Neural progenitor cell (in vitro differentiated cells): ENCODE measurements around the gene ZNF219. TPM values are rescaled to one million over a fixed set of nuclear protein-coding genes. Genes with fewer than 3 reads are reported as not detected.

Experiments
- DNase-seq: peaks from one replicate; pipeline ENCODE4 v3.0.0-alpha.2; 2016; ENCODE audit warnings: low spot score
- H2AFZ ChIP-seq: fragments of 200-600 bp; sonication (generic); replicated peaks from 2 replicates; pipeline ENCODE4 v1.6.1; 2016; ENCODE audit warnings: antibody characterized with exemption
- H3F3A ChIP-seq: fragments of 200-600 bp; sonication (generic); 2 replicates; pipeline ENCODE4 v1.6.1; 2016; ENCODE audit warnings: antibody characterized with exemption, low read depth
- H3K27ac ChIP-seq: fragments of 200-600 bp; sonication (generic); 2 replicates; pipeline ENCODE4 v1.5.1; 2016; ENCODE audit warnings: mild to moderate bottlenecking
- H3K27me3 ChIP-seq: fragments of 200-600 bp; sonication (generic); 2 replicates; pipeline ENCODE4 v1.6.1; 2016; ENCODE audit warnings: mild to moderate bottlenecking, moderate library complexity
- H3K36me3 ChIP-seq: fragments of 200-600 bp; sonication (generic); 2 replicates; pipeline ENCODE4 v1.5.1; 2016
- H3K4me1 ChIP-seq: fragments of 200-600 bp; sonication (generic); 2 replicates; pipeline ENCODE4 v1.6.1; 2016; ENCODE audit warnings: mixed run types
- H3K4me2 ChIP-seq: fragments of 200-600 bp; sonication (generic); 2 replicates; pipeline ENCODE4 v1.6.1; 2016
- H3K4me3 ChIP-seq: fragments of 200-600 bp; sonication (generic); 2 replicates; pipeline ENCODE4 v1.5.1; 2016
- H3K79me2 ChIP-seq: fragments of 200-600 bp; sonication (generic); 2 replicates; pipeline ENCODE4 v1.6.1; 2016; ENCODE audit warnings: low read depth
- H3K9ac ChIP-seq: fragments of 200-600 bp; sonication (generic); 2 replicates; pipeline ENCODE4 v1.6.1; 2016
- H3K9me3 ChIP-seq: fragments of 200-600 bp; sonication (generic); 2 replicates; pipeline ENCODE4 v1.5.1; 2016; ENCODE audit warnings: low read depth
- H4K20me1 ChIP-seq: fragments of 200-600 bp; sonication (generic); 2 replicates; pipeline ENCODE4 v1.6.1; 2016; ENCODE audit warnings: low read depth
- H3K27ac Mint-ChIP-seq: 3 replicates; pipeline ENCODE4 v1.8.0; 2021; ENCODE audit warnings: mixed read lengths
- H3K27me3 Mint-ChIP-seq: 2 replicates; pipeline ENCODE4 v1.8.0; 2022; ENCODE audit warnings: low read depth, mild to moderate bottlenecking, inconsistent platforms, moderate library complexity, mixed read lengths; ENCODE audit not compliant: insufficient read depth
- H3K36me3 Mint-ChIP-seq: 3 replicates; pipeline ENCODE4 v1.8.0; 2021; ENCODE audit warnings: mixed read lengths
- H3K4me1 Mint-ChIP-seq: 3 replicates; pipeline ENCODE4 v1.8.0; 2021; ENCODE audit warnings: mixed read lengths
- H3K4me3 Mint-ChIP-seq: 3 replicates; pipeline ENCODE4 v1.8.0; 2021; ENCODE audit warnings: mild to moderate bottlenecking, moderate library complexity, mixed read lengths
- H3K9me3 Mint-ChIP-seq: 3 replicates; pipeline ENCODE4 v1.8.0; 2020; ENCODE audit warnings: mixed read lengths
- EZH2 ChIP-seq: fragments of 200-600 bp; sonication (generic); IDR thresholded peaks from 2 replicates; pipeline ENCODE4 v1.6.1; 2017; ENCODE audit warnings: antibody characterized with exemption, mild to moderate bottlenecking, moderate library complexity
- EZH2phosphoT487 ChIP-seq: fragments of 200-600 bp; sonication (generic); IDR thresholded peaks from 2 replicates; pipeline ENCODE4 v1.6.1; 2017; ENCODE audit warnings: antibody characterized with exemption
- total RNA-seq: library from RNA; depleted of rRNA; stranded (reverse); fragments of >200 nt; gene quantifications from 2 replicates; pipeline ENCODE4 v1.2.3, GENCODE V29; 2015; ENCODE audit warnings: low replicate concordance
- TF ChIP-seq, protein P1 (sequence below): fragments of 200-600 bp; sonication (generic); IDR thresholded peaks from 2 replicates; pipeline ENCODE4 v1.5.1; 2017; ENCODE audit warnings: antibody characterized with exemption, mild to moderate bottlenecking

The ZNF219 gene
- total RNA-seq, 1 donor from 2014 or later, result 46.2 TPM

DNA sequence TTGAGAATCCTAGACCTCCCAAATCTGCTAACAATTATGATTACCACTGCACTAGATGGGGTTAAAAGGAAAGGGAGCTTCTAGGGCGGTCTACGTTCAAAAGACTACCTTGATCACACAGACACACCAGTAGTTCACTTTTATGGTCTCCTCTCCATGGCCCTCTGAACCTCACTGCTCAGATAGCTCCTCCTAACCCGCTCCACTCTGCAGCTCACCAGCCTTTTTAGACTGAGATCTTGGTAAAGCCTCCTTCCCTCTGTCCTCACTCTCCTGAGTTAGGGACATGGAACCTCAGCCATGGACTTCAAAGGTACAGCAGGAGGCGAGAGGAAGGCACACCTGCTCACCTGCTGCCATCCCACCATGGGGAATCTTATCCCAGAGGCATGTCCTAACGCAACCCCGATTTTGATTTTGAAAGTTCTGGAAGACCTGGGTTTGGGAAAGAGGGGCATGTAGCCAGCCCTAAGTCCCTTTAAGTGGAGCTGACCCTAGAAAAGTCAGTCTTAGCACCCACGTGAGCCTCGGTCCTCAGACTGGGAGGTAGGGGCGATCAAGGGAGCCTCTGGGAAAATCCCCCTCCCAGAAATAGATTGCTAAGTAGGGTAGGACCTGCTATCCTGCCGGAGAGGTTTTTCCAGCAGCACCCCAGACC, 1.3 kb downstream of the ZNF219 start:
- H3K36me3 ChIP-seq, result no peaks in the 10 kb centered on the region
- no peaks in the 10 kb centered on the region for H3K9me3 ChIP-seq
- H3K4me1 ChIP-seq, result peaks cover 53% of the 10 kb centered on the region
- peaks cover 9% of the 10 kb centered on the region for H3K36me3 Mint-ChIP-seq
- peak overlapping the region; percentile 91 for H3K27ac ChIP-seq
- TF ChIP-seq, protein P1, sequence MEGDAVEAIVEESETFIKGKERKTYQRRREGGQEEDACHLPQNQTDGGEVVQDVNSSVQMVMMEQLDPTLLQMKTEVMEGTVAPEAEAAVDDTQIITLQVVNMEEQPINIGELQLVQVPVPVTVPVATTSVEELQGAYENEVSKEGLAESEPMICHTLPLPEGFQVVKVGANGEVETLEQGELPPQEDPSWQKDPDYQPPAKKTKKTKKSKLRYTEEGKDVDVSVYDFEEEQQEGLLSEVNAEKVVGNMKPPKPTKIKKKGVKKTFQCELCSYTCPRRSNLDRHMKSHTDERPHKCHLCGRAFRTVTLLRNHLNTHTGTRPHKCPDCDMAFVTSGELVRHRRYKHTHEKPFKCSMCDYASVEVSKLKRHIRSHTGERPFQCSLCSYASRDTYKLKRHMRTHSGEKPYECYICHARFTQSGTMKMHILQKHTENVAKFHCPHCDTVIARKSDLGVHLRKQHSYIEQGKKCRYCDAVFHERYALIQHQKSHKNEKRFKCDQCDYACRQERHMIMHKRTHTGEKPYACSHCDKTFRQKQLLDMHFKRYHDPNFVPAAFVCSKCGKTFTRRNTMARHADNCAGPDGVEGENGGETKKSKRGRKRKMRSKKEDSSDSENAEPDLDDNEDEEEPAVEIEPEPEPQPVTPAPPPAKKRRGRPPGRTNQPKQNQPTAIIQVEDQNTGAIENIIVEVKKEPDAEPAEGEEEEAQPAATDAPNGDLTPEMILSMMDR, result no peak
- no peak for TF ChIP-seq EZH2
- no peak for DNase-seq
- peaks cover 71% of the 10 kb centered on the region for H3F3A ChIP-seq
- peaks cover 85% of the 10 kb centered on the region for H3K79me2 ChIP-seq
- H2AFZ ChIP-seq, result no peak overlapping the region
- H3K9ac ChIP-seq, result peak overlapping the region; percentile 50
- H3K4me3 ChIP-seq, result peak overlapping the region; percentile 83
- peaks cover 73% of the 10 kb centered on the region for H3K4me1 Mint-ChIP-seq
- peak overlapping the region; percentile 87 for H3K4me2 ChIP-seq
- H4K20me1 ChIP-seq, result peaks cover 40% of the 10 kb centered on the region
- peak overlapping the region; percentile 95 for H3K4me3 Mint-ChIP-seq
- peaks cover 2% of the 10 kb centered on the region for H3K9me3 Mint-ChIP-seq
- H3K27me3 Mint-ChIP-seq, result peaks cover 10% of the 10 kb centered on the region
- peaks cover 3% of the 10 kb centered on the region for H3K27me3 ChIP-seq
- peak overlapping the region; percentile 98 for H3K27ac Mint-ChIP-seq

DNA sequence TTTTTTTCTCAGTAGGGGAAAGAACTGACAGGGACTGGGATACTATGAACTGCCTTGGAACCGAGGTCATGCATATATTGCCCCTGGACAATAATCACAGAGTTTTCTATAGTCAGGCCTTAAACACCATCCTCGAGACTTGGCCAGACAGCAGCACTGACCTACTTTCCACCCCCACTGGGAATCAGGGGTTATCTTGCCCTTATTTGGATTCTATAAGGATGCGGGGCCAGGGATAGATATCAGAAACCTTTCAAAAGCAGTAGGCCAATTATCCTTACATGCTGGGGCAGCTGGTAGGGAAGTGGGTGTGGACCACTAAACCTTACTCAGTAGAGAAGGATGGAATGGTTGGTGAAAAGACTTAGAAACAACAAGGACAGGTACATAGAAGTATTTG, 2.0 kb downstream of the ZNF219 start:
- Histone ChIP-seq H3K4me1 (peaks cover 58% of the 10 kb centered on the region), H2AFZ (no peak overlapping the region), H3K4me2 (peak overlapping the region; percentile 87), H3K9ac (no peak overlapping the region), H3K36me3 (peaks cover 2% of the 10 kb centered on the region), H3K4me3 (peak overlapping the region; percentile 83), H3K79me2 (peaks cover 88% of the 10 kb centered on the region), H4K20me1 (peaks cover 47% of the 10 kb centered on the region), H3K27me3 (peaks cover 3% of the 10 kb centered on the region), H3K27ac (peak overlapping the region; percentile 91), H3F3A (peaks cover 70% of the 10 kb centered on the region), H3K9me3 (no peaks in the 10 kb centered on the region)
- Mint-ChIP-seq H3K36me3 (peaks cover 11% of the 10 kb centered on the region), H3K27ac (peak overlapping the region; percentile 98), H3K9me3 (peaks cover 2% of the 10 kb centered on the region), H3K4me3 (peak overlapping the region; percentile 95), H3K27me3 (peaks cover 12% of the 10 kb centered on the region), H3K4me1 (peaks cover 70% of the 10 kb centered on the region)
- TF ChIP-seq EZH2phosphoT487, result no peak
- TF ChIP-seq, protein P1, result no peak
- no peak for TF ChIP-seq EZH2
- no peak for DNase-seq

- Histone ChIP-seq H2AFZ (no peak overlapping the region), H3K27me3 (peaks cover 3% of the 10 kb centered on the region), H3K36me3 (peaks cover 5% of the 10 kb centered on the region), H3K9ac (no peak overlapping the region), H3F3A (peaks cover 78% of the 10 kb centered on the region), H3K4me3 (peak overlapping the region; percentile 83), H3K9me3 (no peaks in the 10 kb centered on the region), H4K20me1 (peaks cover 55% of the 10 kb centered on the region), H3K79me2 (peaks cover 88% of the 10 kb centered on the region), H3K4me1 (peaks cover 62% of the 10 kb centered on the region), H3K27ac (peak overlapping the region; percentile 91), H3K4me2 (peak overlapping the region; percentile 87)
- Mint-ChIP-seq H3K36me3 (peaks cover 16% of the 10 kb centered on the region), H3K4me3 (peak overlapping the region; percentile 95), H3K27me3 (peaks cover 16% of the 10 kb centered on the region), H3K4me1 (peaks cover 69% of the 10 kb centered on the region), H3K27ac (peak overlapping the region; percentile 98), H3K9me3 (peaks cover 2% of the 10 kb centered on the region)
- no peak for TF ChIP-seq EZH2phosphoT487
- no peak for TF ChIP-seq EZH2
- TF ChIP-seq, protein P1, result no peak
- DNase-seq, result peak; percentile 78
Observed at GRCh38 chr14:21095430-21096205, 2.8 kb downstream of the ZNF219 start.
